CD4-positive, alpha-beta memory T cell (primary cell): ENCODE measurements around the gene WDR37. TPM values are rescaled to one million over a fixed set of nuclear protein-coding genes. Genes with fewer than 3 reads are reported as not detected.

Experiments used
- CTCF ChIA-PET: fragments of 350-600 bp; sonication (Branson Sonifier 250); formaldehyde crosslinking; loops from one replicate; lab custom pipeline; 2021; ENCODE audit warnings: inconsistent platforms; ENCODE audit not compliant: partially characterized antibody; lab: Charles Lee
- POLR2A ChIA-PET: fragments of 350-600 bp; sonication (Branson Sonifier 250); formaldehyde crosslinking; loops from one replicate; lab custom pipeline; 2021; ENCODE audit not compliant: partially characterized antibody; lab: Charles Lee
- DNase-seq, 5 donors: peaks; one replicate each; pipeline versions ENCODE4 v3.0.0 to v3.0.0-alpha.2; 2020 to 2022; ENCODE audit warnings: mixed read lengths in 1 of 5
- H3K27ac ChIP-seq: one replicate; pipeline ENCODE4 v1.7.0; 2013; ENCODE audit warnings: low read depth, low read length
- H3K27me3 ChIP-seq: 2 replicates; pipeline ENCODE4 v1.7.0; 2013; ENCODE audit warnings: mild to moderate bottlenecking, low read length, moderate library complexity; ENCODE audit not compliant: insufficient read depth
- H3K36me3 ChIP-seq: 2 replicates; pipeline ENCODE4 v1.7.0; 2013; ENCODE audit warnings: mild to moderate bottlenecking, low read length, moderate library complexity; ENCODE audit not compliant: insufficient read depth
- H3K4me1 ChIP-seq: 2 replicates; pipeline ENCODE4 v1.7.0; 2013; ENCODE audit warnings: mild to moderate bottlenecking, low read length, moderate library complexity; ENCODE audit not compliant: insufficient read depth
- H3K4me3 ChIP-seq, 2 donors: one replicate each; pipeline ENCODE4 v1.7.0; 2013; ENCODE audit warnings: low read length in 2 of 2, mild to moderate bottlenecking in 1 of 2
- H3K9me3 ChIP-seq, 2 donors: one replicate each; pipeline ENCODE4 v1.7.0; 2013; ENCODE audit warnings: low read length in 2 of 2, control low read depth in 1 of 2; ENCODE audit not compliant: control insufficient read depth in 1 of 2
- H3K27ac Mint-ChIP-seq, 7 donors: one replicate each; pipeline ENCODE4 v1.8.0; 2020 to 2021; ENCODE audit warnings: mixed read lengths in 7 of 7, mild to moderate bottlenecking in 6 of 7, inconsistent platforms in 3 of 7, moderate library complexity in 3 of 7
- H3K27me3 Mint-ChIP-seq, 2 donors: one replicate each; pipeline ENCODE4 v1.8.0; 2020 to 2021; ENCODE audit warnings: mixed read lengths in 2 of 2
- H3K36me3 Mint-ChIP-seq, 2 donors: one replicate each; pipeline ENCODE4 v1.8.0; 2020 to 2021; ENCODE audit warnings: mixed read lengths in 2 of 2, inconsistent platforms in 1 of 2, mild to moderate bottlenecking in 1 of 2
- H3K4me1 Mint-ChIP-seq, 4 donors: one replicate each; pipeline ENCODE4 v1.8.0; 2020 to 2021; ENCODE audit warnings: mixed read lengths in 4 of 4, mild to moderate bottlenecking in 1 of 4
- H3K4me3 Mint-ChIP-seq, 8 donors: one replicate each; pipeline ENCODE4 v1.8.0; 2020 to 2021; ENCODE audit warnings: mixed read lengths in 8 of 8, mild to moderate bottlenecking in 7 of 8, moderate library complexity in 6 of 8, inconsistent platforms in 3 of 8
- H3K9me3 Mint-ChIP-seq, 8 donors: one replicate each; pipeline ENCODE4 v1.8.0; 2020 to 2021; ENCODE audit warnings: mixed read lengths in 8 of 8, mild to moderate bottlenecking in 5 of 8, inconsistent platforms in 3 of 8, moderate library complexity in 1 of 8
- intact Hi-C: fragments of 100-400 bp; cut with micrococcal nuclease; formaldehyde crosslinking; loops from one replicate; pipeline ENCODE4 v1.15.1; 2023
- polyA plus RNA-seq, 2 donors: library from polyadenylated mRNA; unstranded; fragments of 300-500 nt; fragmentation: Illumina TruSeq; gene quantifications; one replicate each; pipeline ENCODE4 v1.2.3, GENCODE V29; 2021
- total RNA-seq, 2 experiments: library from RNA; stranded (reverse); gene quantifications; one replicate each; pipeline ENCODE4 v1.2.3, GENCODE V29; 2021

Gene WDR37
- total and polyA plus RNA-seq, 4 experiments from 2014 or later = 14.2 to 42.5 (median 29.8) TPM

- no peak overlapping the region for H3K27ac ChIP-seq
- no peaks in the 10 kb centered on the region for H3K27me3 ChIP-seq
- CTCF ChIA-PET = interaction anchor here (1.5 kb wide), 1 partner anchor 12 kb away, joined by 5 read pairs; no protein-coding TSS in a partner anchor
- peaks cover 12 to 23% (median 16%) of the 10 kb centered on the region in 4 donors for H3K4me1 Mint-ChIP-seq
- no peaks in the 10 kb centered on the region for H3K9me3 ChIP-seq
- H3K27ac Mint-ChIP-seq = peak overlapping the region in 3 of 7 donors; percentile 24 to 64 (median 41)
- peaks cover 12 to 46% of the 10 kb centered on the region in 2 donors for H3K36me3 Mint-ChIP-seq
- H3K36me3 ChIP-seq = peaks cover 28% of the 10 kb centered on the region
- no peaks in the 10 kb centered on the region for H3K27me3 Mint-ChIP-seq
- POLR2A ChIA-PET = no interaction called here
- H3K4me3 Mint-ChIP-seq = no peak overlapping the region
- no peak overlapping the region for H3K4me3 ChIP-seq
- H3K9me3 Mint-ChIP-seq = no peaks in the 10 kb centered on the region
- intact Hi-C loops = no loop called here
- DNase-seq = no peak
- H3K4me1 ChIP-seq = no peaks in the 10 kb centered on the region
These were observed 41.3 kb downstream of the WDR37 start for GRCh38 chr10:1097436-1097835.

GRCh38 chr10:1100143-1100542 is 44.0 kb downstream of the WDR37 start:
- Histone ChIP-seq H3K9me3 (no peaks in the 10 kb centered on the region), H3K27me3 (no peaks in the 10 kb centered on the region), H3K27ac (no peak overlapping the region), H3K4me3 (no peak overlapping the region), H3K36me3 (peaks cover 40% of the 10 kb centered on the region), H3K4me1 (no peaks in the 10 kb centered on the region)
- DNase-seq = no peak
- Mint-ChIP-seq H3K27ac (peak overlapping the region in 5 of 7 donors; percentile 19 to 59 (median 48)), H3K36me3 (peaks cover 25 to 67% of the 10 kb centered on the region in 2 donors), H3K27me3 (no peaks in the 10 kb centered on the region), H3K4me1 (peaks cover 12 to 23% (median 15%) of the 10 kb centered on the region in 4 donors), H3K4me3 (no peak overlapping the region), H3K9me3 (no peaks in the 10 kb centered on the region)
- ChIA-PET POLR2A (interaction anchor here (0.6 kb wide), 1 partner anchor 15 kb away, joined by 3 read pairs; no protein-coding TSS in a partner anchor), CTCF (interaction anchor here (0.9 kb wide), 1 partner anchor 10 kb away, joined by 4 read pairs; no protein-coding TSS in a partner anchor)
- intact Hi-C loops = no loop called here

- Mint-ChIP-seq H3K9me3 (no peaks in the 10 kb centered on the region), H3K27me3 (no peaks in the 10 kb centered on the region), H3K36me3 (peaks cover 28 to 72% of the 10 kb centered on the region in 2 donors), H3K4me1 (peaks cover 12 to 23% (median 15%) of the 10 kb centered on the region in 4 donors), H3K4me3 (no peak overlapping the region), H3K27ac (peak overlapping the region in 4 of 7 donors; percentile 32 to 78 (median 56))
- H3K4me1 ChIP-seq = no peaks in the 10 kb centered on the region
- H3K27ac ChIP-seq = no peak overlapping the region
- CTCF ChIA-PET = interaction anchor here (0.9 kb wide), 1 partner anchor 10 kb away, joined by 4 read pairs; no protein-coding TSS in a partner anchor
- peaks cover 41% of the 10 kb centered on the region for H3K36me3 ChIP-seq
- intact Hi-C loops = no loop called here
- no peak overlapping the region for H3K4me3 ChIP-seq
- no peaks in the 10 kb centered on the region for H3K9me3 ChIP-seq
- DNase-seq = no peak
- H3K27me3 ChIP-seq = no peaks in the 10 kb centered on the region
- POLR2A ChIA-PET = no interaction called here
These were observed 44.6 kb downstream of the WDR37 start for GRCh38 chr10:1100691-1101368.

- peak overlapping the region in 2 of 7 donors; percentile 59 to 69 for H3K27ac Mint-ChIP-seq
- peaks cover 39 to 83% of the 10 kb centered on the region in 2 donors for H3K36me3 Mint-ChIP-seq
- Histone ChIP-seq H3K27me3 (no peaks in the 10 kb centered on the region), H3K4me3 (no peak overlapping the region), H3K36me3 (peaks cover 34% of the 10 kb centered on the region), H3K9me3 (no peaks in the 10 kb centered on the region), H3K27ac (no peak overlapping the region), H3K4me1 (no peaks in the 10 kb centered on the region)
- H3K9me3 Mint-ChIP-seq = no peaks in the 10 kb centered on the region
- ChIA-PET POLR2A (no interaction called here), CTCF (no interaction called here)
- H3K27me3 Mint-ChIP-seq = no peaks in the 10 kb centered on the region
- DNase-seq = no peak
- H3K4me3 Mint-ChIP-seq = no peak overlapping the region
- intact Hi-C loops = no loop called here
- H3K4me1 Mint-ChIP-seq = peaks cover 12 to 23% (median 15%) of the 10 kb centered on the region in 4 donors
These were observed 45.8 kb downstream of the WDR37 start for GRCh38 chr10:1101946-1102345.

- Mint-ChIP-seq H3K27me3 (no peaks in the 10 kb centered on the region), H3K4me3 (no peak overlapping the region), H3K9me3 (no peaks in the 10 kb centered on the region), H3K4me1 (peaks cover 12 to 23% (median 15%) of the 10 kb centered on the region in 4 donors), H3K36me3 (peaks cover 40 to 87% of the 10 kb centered on the region in 2 donors), H3K27ac (peak overlapping the region in 2 of 7 donors; percentile 29 to 84)
- Histone ChIP-seq H3K9me3 (no peaks in the 10 kb centered on the region), H3K4me1 (no peaks in the 10 kb centered on the region), H3K27ac (no peak overlapping the region), H3K27me3 (no peaks in the 10 kb centered on the region), H3K4me3 (no peak overlapping the region), H3K36me3 (peaks cover 30% of the 10 kb centered on the region)
- POLR2A ChIA-PET = no interaction called here
- DNase-seq = no peak
- CTCF ChIA-PET = no interaction called here
- intact Hi-C loops = no loop called here
These were observed 46.2 kb downstream of the WDR37 start for GRCh38 chr10:1102416-1102815.

GRCh38 chr10:1102831-1103230 is 46.6 kb downstream of the WDR37 start:
- no peak overlapping the region for H3K4me3 Mint-ChIP-seq
- ChIA-PET POLR2A (no interaction called here), CTCF (interaction anchor here (1.6 kb wide), 1 partner anchor 58 kb away, joined by 3 read pairs; no protein-coding TSS in a partner anchor)
- Histone ChIP-seq H3K9me3 (no peaks in the 10 kb centered on the region), H3K36me3 (peaks cover 30% of the 10 kb centered on the region), H3K4me3 (no peak overlapping the region), H3K27me3 (no peaks in the 10 kb centered on the region), H3K4me1 (no peaks in the 10 kb centered on the region), H3K27ac (no peak overlapping the region)
- H3K9me3 Mint-ChIP-seq = no peaks in the 10 kb centered on the region
- H3K27me3 Mint-ChIP-seq = no peaks in the 10 kb centered on the region
- no peak for DNase-seq
- intact Hi-C loops = no loop called here
- H3K4me1 Mint-ChIP-seq = peaks cover 12 to 25% (median 17%) of the 10 kb centered on the region in 4 donors
- peak overlapping the region in 4 of 7 donors; percentile 29 to 84 (median 54) for H3K27ac Mint-ChIP-seq
- peaks cover 45 to 88% of the 10 kb centered on the region in 2 donors for H3K36me3 Mint-ChIP-seq

GRCh38 chr10:1103551-1103950 is 47.4 kb downstream of the WDR37 start:
- H3K9me3 Mint-ChIP-seq = no peaks in the 10 kb centered on the region
- intact Hi-C loops = no loop called here
- DNase-seq = no peak
- Histone ChIP-seq H3K27ac (no peak overlapping the region), H3K4me3 (no peak overlapping the region), H3K27me3 (no peaks in the 10 kb centered on the region), H3K4me1 (no peaks in the 10 kb centered on the region), H3K36me3 (peaks cover 37% of the 10 kb centered on the region), H3K9me3 (no peaks in the 10 kb centered on the region)
- peak overlapping the region in 2 of 7 donors; percentile 31 to 81 for H3K27ac Mint-ChIP-seq
- peaks cover 50 to 90% of the 10 kb centered on the region in 2 donors for H3K36me3 Mint-ChIP-seq
- H3K4me3 Mint-ChIP-seq = no peak overlapping the region
- POLR2A ChIA-PET = no interaction called here
- H3K27me3 Mint-ChIP-seq = no peaks in the 10 kb centered on the region
- CTCF ChIA-PET = interaction anchor here (1.6 kb wide), 1 partner anchor 59 kb away, joined by 3 read pairs; no protein-coding TSS in a partner anchor
- H3K4me1 Mint-ChIP-seq = peaks cover 16 to 25% (median 18%) of the 10 kb centered on the region in 4 donors
